ENCODE measurements around the gene EXOC6. TPM values are rescaled to one million over a fixed set of nuclear protein-coding genes. Genes with fewer than 3 reads are reported as not detected.

Gene EXOC6
- total and polyA plus RNA-seq, 8 donors = 1.7 to 21.3 (median 4.6) TPM

DNA sequence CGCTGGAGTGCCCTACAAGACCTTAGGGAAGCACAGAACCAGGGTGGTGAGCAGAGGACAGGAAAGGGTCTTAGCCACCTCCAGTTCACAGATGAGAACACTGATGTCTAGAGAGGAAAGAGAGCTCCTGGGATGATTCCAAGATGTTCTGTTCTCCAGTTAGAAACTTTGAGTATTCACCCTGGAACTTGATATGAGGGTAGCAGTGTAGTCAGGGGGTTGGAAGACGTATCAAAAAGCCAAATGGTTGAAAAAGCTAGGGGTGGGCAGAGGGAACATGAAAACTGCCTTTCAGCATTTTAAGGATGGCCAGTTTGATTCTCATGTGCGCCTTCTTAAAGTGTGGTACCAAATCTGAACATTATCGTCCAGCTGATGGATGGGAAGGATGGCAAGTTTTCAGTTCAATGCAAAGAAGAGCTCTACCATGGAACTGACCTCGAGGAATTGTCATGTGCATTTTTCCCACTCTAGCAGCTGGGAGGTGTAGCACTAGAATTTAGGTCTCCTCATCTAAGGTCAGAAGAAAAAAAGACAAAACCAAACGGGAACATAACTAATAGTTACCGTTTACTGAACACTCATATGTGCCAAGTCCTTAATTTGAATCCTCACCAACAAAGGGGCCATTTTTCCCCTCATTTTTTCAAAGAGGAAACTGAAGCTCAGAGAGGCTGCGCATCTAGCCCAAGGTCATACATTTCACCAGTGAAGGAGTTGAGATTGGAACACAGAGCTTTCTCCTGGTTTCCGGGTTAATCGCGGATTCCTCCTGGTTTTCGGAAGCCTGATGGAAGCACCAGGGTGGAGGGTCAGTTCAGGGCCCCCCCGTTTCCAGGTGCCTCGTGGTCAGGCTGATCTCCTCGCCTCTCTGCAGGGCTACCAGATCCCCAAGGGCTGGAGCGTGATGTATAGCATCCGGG lies 219.4 kb downstream of the EXOC6 start:
- Histone ChIP-seq H3K9me3 (no peaks in the 10 kb centered on the region), H3K27ac (no peak overlapping the region), H3K4me3 (no peak overlapping the region), H3K36me3 (no peaks in the 10 kb centered on the region), H3K4me1 (peaks cover 25 to 52% (median 37%) of the 10 kb centered on the region in 4 donors), H3K27me3 (peaks cover 17 to 100% (median 84%) of the 10 kb centered on the region in 3 donors)
- no peak for DNase-seq
- intact Hi-C loops (cut with DNase I; ENCODE audit: low total_unique reads) = no loop called here
- WGBS, 5 donors = 10 to 16% (median 12%) methylated on average over 13 to 17 of the region's 17 CpGs
- no peak for TF ChIP-seq POLR2AphosphoS5 (IDR thresholded peaks at IDR 0.05)
- TF ChIP-seq, protein P1, sequence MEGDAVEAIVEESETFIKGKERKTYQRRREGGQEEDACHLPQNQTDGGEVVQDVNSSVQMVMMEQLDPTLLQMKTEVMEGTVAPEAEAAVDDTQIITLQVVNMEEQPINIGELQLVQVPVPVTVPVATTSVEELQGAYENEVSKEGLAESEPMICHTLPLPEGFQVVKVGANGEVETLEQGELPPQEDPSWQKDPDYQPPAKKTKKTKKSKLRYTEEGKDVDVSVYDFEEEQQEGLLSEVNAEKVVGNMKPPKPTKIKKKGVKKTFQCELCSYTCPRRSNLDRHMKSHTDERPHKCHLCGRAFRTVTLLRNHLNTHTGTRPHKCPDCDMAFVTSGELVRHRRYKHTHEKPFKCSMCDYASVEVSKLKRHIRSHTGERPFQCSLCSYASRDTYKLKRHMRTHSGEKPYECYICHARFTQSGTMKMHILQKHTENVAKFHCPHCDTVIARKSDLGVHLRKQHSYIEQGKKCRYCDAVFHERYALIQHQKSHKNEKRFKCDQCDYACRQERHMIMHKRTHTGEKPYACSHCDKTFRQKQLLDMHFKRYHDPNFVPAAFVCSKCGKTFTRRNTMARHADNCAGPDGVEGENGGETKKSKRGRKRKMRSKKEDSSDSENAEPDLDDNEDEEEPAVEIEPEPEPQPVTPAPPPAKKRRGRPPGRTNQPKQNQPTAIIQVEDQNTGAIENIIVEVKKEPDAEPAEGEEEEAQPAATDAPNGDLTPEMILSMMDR (IDR thresholded peaks at IDR 0.05) = no peak
- no peak for TF ChIP-seq POLR2A (IDR thresholded peaks at IDR 0.05)
- no peak for TF ChIP-seq EP300 (IDR thresholded peaks at IDR 0.05)

DNA sequence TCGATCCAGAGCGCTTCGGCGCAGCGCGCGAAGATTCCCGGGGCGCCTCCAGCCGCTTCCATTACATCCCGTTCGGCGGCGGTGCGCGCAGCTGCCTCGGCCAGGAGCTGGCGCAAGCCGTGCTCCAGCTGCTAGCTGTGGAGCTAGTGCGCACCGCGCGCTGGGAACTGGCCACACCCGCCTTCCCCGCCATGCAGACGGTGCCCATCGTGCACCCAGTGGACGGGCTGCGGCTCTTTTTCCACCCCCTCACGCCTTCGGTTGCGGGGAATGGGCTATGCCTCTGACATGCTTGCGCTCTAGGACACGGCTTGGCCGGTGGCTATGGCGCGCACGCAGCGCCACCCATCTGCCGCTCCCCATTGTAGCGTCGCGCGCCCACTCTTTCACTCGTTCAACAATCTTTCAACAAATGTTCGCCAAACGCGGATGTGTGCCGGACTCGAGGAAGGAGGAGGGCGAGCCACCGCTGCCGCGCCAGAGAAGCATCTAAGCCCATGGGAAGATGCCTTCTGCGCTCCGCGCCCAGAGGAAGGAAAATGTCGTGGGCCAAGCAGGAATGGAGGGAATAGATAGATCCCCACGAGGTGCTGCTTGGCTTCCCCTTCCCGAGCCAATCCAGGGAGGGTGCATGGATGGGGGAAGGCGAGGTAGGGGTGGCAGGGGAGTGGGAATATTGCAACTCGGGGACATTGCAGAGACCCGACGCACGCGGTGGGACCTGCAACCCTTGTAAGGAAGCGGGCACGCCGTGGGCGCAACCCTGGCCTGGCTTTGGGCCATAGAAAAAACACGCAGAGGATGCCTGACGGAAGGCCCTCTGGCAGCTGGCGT lies 220.3 kb downstream of the EXOC6 start:
- intact Hi-C loops (cut with DNase I; ENCODE audit: low total_unique reads) = no loop called here
- WGBS, 5 donors = 4 to 6% (median 5%) methylated on average over 31 to 73 of the region's 73 CpGs
- TF ChIP-seq POLR2AphosphoS5 (IDR thresholded peaks at IDR 0.05) = no peak
- TF ChIP-seq EP300 (IDR thresholded peaks at IDR 0.05) = no peak
- no peak for TF ChIP-seq POLR2A (IDR thresholded peaks at IDR 0.05)
- TF ChIP-seq, protein P1 (IDR thresholded peaks at IDR 0.05) = no peak
- DNase-seq = peak in 1 of 2 donors; percentile 67
- peaks cover 30 to 53% (median 39%) of the 10 kb centered on the region in 4 donors for H3K4me1 ChIP-seq
- no peak overlapping the region for H3K27ac ChIP-seq
- no peaks in the 10 kb centered on the region for H3K36me3 ChIP-seq
- H3K9me3 ChIP-seq = no peaks in the 10 kb centered on the region
- H3K4me3 ChIP-seq = no peak overlapping the region
- peaks cover 26 to 100% (median 87%) of the 10 kb centered on the region in 3 donors for H3K27me3 ChIP-seq

DNA sequence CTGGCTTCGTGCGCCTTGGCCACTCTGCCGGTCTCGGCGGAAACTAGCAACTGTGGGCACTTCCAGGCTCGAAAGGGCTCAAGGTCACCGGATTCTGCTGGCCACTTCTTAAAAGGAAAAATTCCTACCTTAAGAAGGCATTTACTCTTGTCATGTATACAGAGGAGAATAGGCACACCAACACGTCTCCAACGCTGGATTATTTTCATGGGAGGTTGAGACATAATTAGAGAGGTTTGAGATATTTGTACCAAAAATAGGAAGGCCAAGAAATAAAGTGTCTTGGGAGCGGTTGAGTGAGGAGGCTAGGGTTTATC lies 220.9 kb downstream of the EXOC6 start:
- Histone ChIP-seq H3K27ac (no peak overlapping the region), H3K4me1 (peaks cover 36 to 58% (median 45%) of the 10 kb centered on the region in 4 donors), H3K36me3 (no peaks in the 10 kb centered on the region), H3K4me3 (no peak overlapping the region), H3K27me3 (peaks cover 30 to 100% (median 92%) of the 10 kb centered on the region in 3 donors), H3K9me3 (no peaks in the 10 kb centered on the region)
- DNase-seq = no peak
- TF ChIP-seq EP300 (IDR thresholded peaks at IDR 0.05) (no peak), POLR2A (IDR thresholded peaks at IDR 0.05) (no peak), POLR2AphosphoS5 (IDR thresholded peaks at IDR 0.05) (no peak)
- TF ChIP-seq, protein P1 (IDR thresholded peaks at IDR 0.05) = no peak
- intact Hi-C loops (cut with DNase I; ENCODE audit: low total_unique reads) = no loop called here
- WGBS, 5 donors = 14 to 37% (median 30%) methylated on average over 8 to 10 of the region's 10 CpGs
